Kasumi-1 (cell line): ENCODE measurements around the gene MTHFD2L.

ENCODE experiments used
- DNase-seq, 2 experiments: peaks; one replicate each; lab custom pipeline; 2025; lab: John Stamatoyannopoulos, UW

The MTHFD2L gene

GRCh38 chr4:74307170-74307569 is 149.3 kb downstream of the MTHFD2L start:
- DNase-seq, result no peak

GRCh38 chr4:74308215-74308614 is 150.3 kb downstream of the MTHFD2L start, which contains the start of gene EPGN:
TSS of gene EPGN (plus strand) at chr4:74308470. CDS start at chr4:74308534, 64 bp downstream.
- DNase-seq, result no peak

- DNase-seq, result peak in 1 of 2 experiments; percentile 19
Measured at GRCh38 chr4:74309223-74309622, 151.3 kb downstream of the MTHFD2L start.

GRCh38 chr4:74311696-74312313 is 153.9 kb downstream of the MTHFD2L start:
- peak; percentile 56 to 83 for DNase-seq

- no peak for DNase-seq
Measured at GRCh38 chr4:74314329-74314728, 156.4 kb downstream of the MTHFD2L start.

GRCh38 chr4:74314944-74315343 is 157.0 kb downstream of the MTHFD2L start:
- no peak for DNase-seq

GRCh38 chr4:74315376-74315775 is 157.5 kb downstream of the MTHFD2L start:
- DNase-seq, result no peak

- DNase-seq, result no peak
Measured at GRCh38 chr4:74316397-74316796, 158.5 kb downstream of the MTHFD2L start.

GRCh38 chr4:74317616-74318246 is 159.8 kb downstream of the MTHFD2L start:
- DNase-seq, result no peak

- DNase-seq, result no peak
Measured at GRCh38 chr4:74318276-74318675, 160.4 kb downstream of the MTHFD2L start.

- no peak for DNase-seq
Measured at GRCh38 chr4:74319470-74319869, 161.6 kb downstream of the MTHFD2L start.

GRCh38 chr4:74320559-74321118 is 162.7 kb downstream of the MTHFD2L start:
- peak; percentile 74 to 92 for DNase-seq

GRCh38 chr4:74322301-74322700 is 164.4 kb downstream of the MTHFD2L start:
- DNase-seq, result no peak

GRCh38 chr4:74323663-74324062 is 165.7 kb downstream of the MTHFD2L start:
- DNase-seq, result no peak

- DNase-seq, result no peak
Measured at GRCh38 chr4:74324262-74324661, 166.3 kb downstream of the MTHFD2L start.

- DNase-seq, result no peak
Measured at GRCh38 chr4:74325886-74326285, 168.0 kb downstream of the MTHFD2L start.

- no peak for DNase-seq
Measured at GRCh38 chr4:74327762-74328161, 169.8 kb downstream of the MTHFD2L start.

- no peak for DNase-seq
Measured at GRCh38 chr4:74328501-74328900, 170.6 kb downstream of the MTHFD2L start.

GRCh38 chr4:74329307-74329706 is 171.4 kb downstream of the MTHFD2L start:
- DNase-seq, result no peak

- no peak for DNase-seq
Measured at GRCh38 chr4:74330295-74330750, 172.4 kb downstream of the MTHFD2L start.

GRCh38 chr4:74331252-74331651 is 173.3 kb downstream of the MTHFD2L start:
- DNase-seq, result no peak

- no peak for DNase-seq
Measured at GRCh38 chr4:74331944-74332343, 174.0 kb downstream of the MTHFD2L start.

GRCh38 chr4:74334636-74335035 is 176.7 kb downstream of the MTHFD2L start:
- DNase-seq, result no peak
